ENCODE results near the gene HS2ST1. TPM values are rescaled to one million over a fixed set of nuclear protein-coding genes. Genes with fewer than 3 reads are reported as not detected.
"Not testable (repeated sequence)": the region's sequence is repeated elsewhere in the genome, so short reads cannot be mapped to it uniquely, and the experiment has no call there.

Gene HS2ST1
- total RNA-seq, 1 experiment from 2014 or later = 7.8 TPM

DNA sequence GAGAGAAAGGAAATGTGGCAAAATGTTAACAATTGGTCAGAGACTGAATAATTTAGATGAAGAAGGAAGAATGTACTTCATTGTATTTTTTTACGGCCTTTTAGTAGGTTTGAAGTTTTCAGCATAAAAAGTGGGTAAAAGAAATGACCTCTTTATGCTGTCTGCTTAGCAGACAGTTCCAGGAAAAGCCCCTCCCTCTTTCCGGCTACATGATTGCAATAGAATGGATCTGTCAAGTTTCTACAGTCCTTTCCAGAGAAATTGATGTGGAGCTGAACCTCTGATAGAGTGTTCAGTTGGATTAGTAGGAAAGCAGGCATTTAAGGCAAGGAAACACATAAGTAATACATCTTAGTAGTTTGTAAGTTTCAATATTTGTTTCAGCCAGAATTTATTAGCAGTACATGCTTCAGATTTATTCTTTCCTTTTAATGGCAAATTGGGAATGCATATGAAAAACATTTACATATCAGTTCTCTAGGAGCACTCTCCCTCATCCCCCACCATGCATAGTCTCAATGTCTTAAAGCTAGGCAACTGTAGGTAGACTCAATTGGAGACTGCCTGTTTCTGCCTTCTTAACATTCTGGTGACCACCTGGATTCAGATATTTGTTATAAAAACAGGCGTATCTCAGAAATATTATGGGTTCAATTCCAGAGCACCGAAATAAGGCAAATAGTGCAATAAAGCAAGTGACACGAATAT is 36.4 kb downstream of the HS2ST1 start:
- Histone ChIP-seq H3K27me3 (no peaks in the 10 kb centered on the region), H3K36me3 (no peaks in the 10 kb centered on the region)
- no peak for DNase-seq

DNA sequence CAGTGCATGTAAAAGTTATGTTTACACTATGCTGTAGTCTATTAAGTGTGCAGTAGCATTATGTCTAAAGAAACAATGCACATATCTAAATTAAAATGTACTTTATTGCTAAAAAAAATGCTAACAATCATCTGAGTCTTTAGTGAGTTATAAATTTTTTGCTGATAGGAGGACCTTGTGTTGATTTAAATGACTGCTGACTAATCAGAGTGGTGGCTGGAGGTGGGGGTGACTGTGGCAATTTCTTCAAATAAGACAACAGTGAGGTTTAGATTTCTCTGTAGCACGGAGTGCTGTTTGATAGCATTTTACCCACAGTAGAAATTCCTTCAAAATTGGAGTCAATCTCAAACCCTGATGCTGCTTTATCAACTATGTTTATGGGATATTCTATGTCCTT is 37.0 kb downstream of the HS2ST1 start:
- H3K4me3 ChIP-seq = no peak overlapping the region
- no peaks in the 10 kb centered on the region for H3K9me3 ChIP-seq
- H3K36me3 ChIP-seq = no peaks in the 10 kb centered on the region
- H3K27me3 ChIP-seq = no peaks in the 10 kb centered on the region
- no peak for DNase-seq

More for the DNA sequence above, 36.4 kb downstream of the HS2ST1 start:
- Histone ChIP-seq H3K9me3 (no peaks in the 10 kb centered on the region), H3K4me3 (no peak overlapping the region)

DNA sequence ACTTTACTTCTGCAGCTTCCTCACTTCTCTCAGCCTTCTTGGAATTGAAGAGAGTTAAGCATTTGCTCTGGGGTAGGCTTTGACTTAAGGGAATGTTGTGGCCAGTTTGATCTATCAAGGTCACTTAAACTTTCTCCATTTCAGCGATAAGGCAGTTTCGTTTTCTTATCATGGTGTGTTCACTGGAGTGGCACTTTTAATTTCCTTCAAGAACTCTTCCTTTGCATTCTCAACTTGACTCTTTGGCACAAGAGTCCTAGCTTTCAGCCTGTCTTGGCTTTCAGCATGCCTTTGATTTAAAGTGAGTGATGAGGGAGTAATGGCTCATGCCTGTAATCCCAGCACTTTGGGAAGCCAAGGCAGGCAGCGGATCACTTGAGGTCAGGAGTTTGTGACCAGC is 38.7 kb downstream of the HS2ST1 start:
- DNase-seq = no peak
- no peaks in the 10 kb centered on the region for H3K36me3 ChIP-seq
- no peaks in the 10 kb centered on the region for H3K27me3 ChIP-seq
- H3K4me3 ChIP-seq = no peak overlapping the region
- no peaks in the 10 kb centered on the region for H3K9me3 ChIP-seq

- DNase-seq = no peak
- H3K27me3 ChIP-seq = no peaks in the 10 kb centered on the region
- H3K9me3 ChIP-seq = no peaks in the 10 kb centered on the region; the same call in 1 of the 2 replicates
- H3K36me3 ChIP-seq = no peaks in the 10 kb centered on the region
- H3K4me3 ChIP-seq = no peak overlapping the region
These were observed 41.2 kb downstream of the HS2ST1 start for GRCh38 chr1:86955678-86956077.

GRCh38 chr1:86956221-86956620 is 41.8 kb downstream of the HS2ST1 start:
- Histone ChIP-seq H3K27me3 (no peaks in the 10 kb centered on the region), H3K4me3 (no peak overlapping the region), H3K36me3 (no peaks in the 10 kb centered on the region), H3K9me3 (no peaks in the 10 kb centered on the region; the same call in 1 of the 2 replicates)
- DNase-seq = no peak

DNA sequence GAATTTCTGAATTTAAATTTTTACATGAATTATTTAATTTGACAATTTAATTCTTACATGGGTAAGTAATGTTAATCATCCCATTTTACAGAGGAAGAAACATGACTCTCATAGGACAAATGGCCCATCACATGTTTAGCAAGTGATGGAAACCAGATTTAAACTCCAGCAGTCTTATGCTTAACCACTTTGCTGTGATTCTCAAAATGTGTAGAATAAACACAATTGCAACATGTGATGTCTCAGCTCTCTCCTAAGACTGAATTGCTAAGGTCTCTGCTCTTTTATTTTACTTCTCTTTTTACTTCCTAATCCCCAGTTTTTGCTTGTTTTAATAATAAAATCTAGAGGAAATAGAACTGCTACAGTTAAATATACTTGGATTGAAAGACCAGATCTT is 42.8 kb downstream of the HS2ST1 start:
- Histone ChIP-seq H3K4me3 (no peak overlapping the region), H3K36me3 (no peaks in the 10 kb centered on the region), H3K27me3 (no peaks in the 10 kb centered on the region), H3K9me3 (no peaks in the 10 kb centered on the region; the same call in 1 of the 2 replicates)
- DNase-seq = no peak

GRCh38 chr1:86960548-86960947 is 46.1 kb downstream of the HS2ST1 start:
- no peaks in the 10 kb centered on the region; the same call in 1 of the 2 replicates for H3K9me3 ChIP-seq
- DNase-seq = no peak
- no peaks in the 10 kb centered on the region for H3K27me3 ChIP-seq
- no peak overlapping the region for H3K4me3 ChIP-seq
- H3K36me3 ChIP-seq = no peaks in the 10 kb centered on the region

DNA sequence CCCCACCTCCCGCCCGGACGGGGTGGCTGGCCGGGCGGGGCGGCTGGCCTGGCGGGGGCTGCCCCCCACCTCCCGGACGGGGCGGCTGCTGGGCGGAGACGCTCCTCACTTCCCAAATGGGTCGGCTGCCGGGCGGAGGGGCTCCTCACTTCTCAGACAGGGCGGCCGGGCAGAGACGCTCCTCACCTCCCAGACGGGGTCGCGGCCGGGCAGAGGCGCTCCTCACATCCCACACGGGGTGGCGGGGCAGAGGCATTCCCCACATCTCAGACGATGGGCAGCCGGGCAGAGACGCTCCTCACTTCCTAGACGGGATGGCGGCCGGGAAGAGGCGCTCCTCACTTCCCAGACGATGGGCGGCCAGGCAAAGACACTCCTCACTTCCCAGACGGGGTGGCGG is 49.4 kb downstream of the HS2ST1 start:
- not testable (repeated sequence) for H3K4me3 ChIP-seq, H3K9me3 ChIP-seq, DNase-seq, H3K36me3 ChIP-seq, H3K27me3 ChIP-seq

DNA sequence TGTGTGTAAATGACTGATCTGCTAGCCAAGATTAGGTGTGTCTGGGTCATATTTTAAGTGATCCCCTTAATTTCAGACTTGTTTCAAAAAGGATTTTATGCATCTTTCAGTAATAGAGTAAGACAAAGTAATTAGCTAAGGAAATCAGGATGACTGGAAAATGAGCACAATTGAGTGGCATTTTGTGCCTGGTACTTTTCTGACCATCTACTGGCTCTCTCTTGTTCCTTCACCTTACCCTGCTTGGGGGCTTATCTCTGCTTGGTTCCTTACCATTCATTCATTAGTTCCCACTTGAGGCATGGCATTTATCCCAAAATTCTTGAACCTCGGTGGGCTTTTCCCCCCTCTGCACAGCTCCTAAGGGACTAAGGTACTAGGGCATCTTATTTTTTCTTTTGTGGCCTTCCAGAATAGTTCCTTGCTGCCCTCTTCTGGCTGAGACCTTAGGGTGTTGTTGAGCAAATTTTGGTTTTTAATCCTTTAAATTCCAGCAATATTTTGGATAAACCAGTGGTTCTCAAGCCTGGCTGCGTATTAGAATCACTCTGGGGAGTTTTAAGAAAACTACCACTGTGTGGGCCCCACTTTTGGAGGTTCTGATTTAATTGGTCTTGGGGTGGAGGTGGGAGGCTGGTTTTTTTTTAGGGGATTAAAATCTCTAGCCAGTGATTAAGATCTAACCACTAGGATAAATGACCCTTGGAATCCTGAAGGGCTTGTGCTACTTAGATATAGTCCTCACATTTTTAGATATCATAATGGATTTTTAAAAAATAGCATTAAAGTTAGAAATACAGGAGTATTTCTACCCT is 50.8 kb downstream of the HS2ST1 start:
- no peak for DNase-seq
- Histone ChIP-seq H3K9me3 (no peaks in the 10 kb centered on the region), H3K27me3 (no peaks in the 10 kb centered on the region), H3K4me3 (no peak overlapping the region), H3K36me3 (no peaks in the 10 kb centered on the region)

GRCh38 chr1:86965827-86966182 is 51.4 kb downstream of the HS2ST1 start:
- H3K27me3 ChIP-seq = no peaks in the 10 kb centered on the region
- no peak overlapping the region for H3K4me3 ChIP-seq
- no peak for DNase-seq
- H3K9me3 ChIP-seq = no peaks in the 10 kb centered on the region
- no peaks in the 10 kb centered on the region for H3K36me3 ChIP-seq

- Histone ChIP-seq H3K4me3 (no peak overlapping the region), H3K9me3 (no peaks in the 10 kb centered on the region), H3K27me3 (no peaks in the 10 kb centered on the region), H3K36me3 (no peaks in the 10 kb centered on the region)
- DNase-seq = no peak
These were observed 56.5 kb downstream of the HS2ST1 start for GRCh38 chr1:86970938-86971337.

- Histone ChIP-seq H3K4me3 (no peak overlapping the region), H3K9me3 (no peaks in the 10 kb centered on the region), H3K27me3 (no peaks in the 10 kb centered on the region), H3K36me3 (no peaks in the 10 kb centered on the region)
- no peak for DNase-seq
These were observed 57.3 kb downstream of the HS2ST1 start for GRCh38 chr1:86971778-86972177.

- DNase-seq = no peak
- Histone ChIP-seq H3K4me3 (no peak overlapping the region), H3K27me3 (no peaks in the 10 kb centered on the region), H3K9me3 (no peaks in the 10 kb centered on the region), H3K36me3 (no peaks in the 10 kb centered on the region)
These were observed 57.8 kb downstream of the HS2ST1 start for GRCh38 chr1:86972262-86972661.

- no peaks in the 10 kb centered on the region; the same call in 1 of the 2 replicates for H3K9me3 ChIP-seq
- H3K36me3 ChIP-seq = no peaks in the 10 kb centered on the region
- H3K4me3 ChIP-seq = no peak overlapping the region
- H3K27me3 ChIP-seq = no peaks in the 10 kb centered on the region
- no peak for DNase-seq
These were observed 61.6 kb downstream of the HS2ST1 start for GRCh38 chr1:86975993-86976550.

- no peaks in the 10 kb centered on the region for H3K27me3 ChIP-seq
- DNase-seq = no peak
- H3K4me3 ChIP-seq = no peak overlapping the region
- no peaks in the 10 kb centered on the region for H3K36me3 ChIP-seq
- H3K9me3 ChIP-seq = no peaks in the 10 kb centered on the region; the same call in 1 of the 2 replicates
These were observed 62.2 kb downstream of the HS2ST1 start for GRCh38 chr1:86976664-86977063.

GRCh38 chr1:86981482-86982213 is 67.2 kb downstream of the HS2ST1 start:
- no peak for DNase-seq
- Histone ChIP-seq H3K4me3 (no peak overlapping the region), H3K36me3 (no peaks in the 10 kb centered on the region), H3K27me3 (no peaks in the 10 kb centered on the region), H3K9me3 (no peaks in the 10 kb centered on the region; the same call in 1 of the 2 replicates)

- not testable (repeated sequence) for DNase-seq, H3K27me3 ChIP-seq, H3K36me3 ChIP-seq, H3K4me3 ChIP-seq, H3K9me3 ChIP-seq
These were observed 69.2 kb downstream of the HS2ST1 start for GRCh38 chr1:86983677-86984076.
